Endometrium (tissue), 2 donors: ENCODE data around the gene GNG7.

ENCODE experiments used
- FAIRE-seq: peaks from 2 replicates; lab custom pipeline; 2012; peaks lifted over from hg19 to GRCh38; lab: Jason Lieb, UNC
- donor health status: control.
- donor health status: control.

GNG7 gene

GRCh38 chr19:2702170-2703076 lies at the start of gene GNG7:
Gene GNG7 (minus strand): TSS chr19:2702694. CDS start chr19:2520688, 182,006 bp downstream.
- no peak for FAIRE-seq

- no peak for FAIRE-seq
Observed at GRCh38 chr19:2751438-2751830, 48.9 kb upstream of the GNG7 start.

- no peak for FAIRE-seq
Observed at GRCh38 chr19:2750808-2751437, 48.4 kb upstream of the GNG7 start.

GRCh38 chr19:2747349-2747748 lies 44.9 kb upstream of the GNG7 start:
- no peak for FAIRE-seq

GRCh38 chr19:2744113-2744512 lies 41.6 kb upstream of the GNG7 start:
- no peak for FAIRE-seq

GRCh38 chr19:2743099-2743498 lies 40.6 kb upstream of the GNG7 start:
- FAIRE-seq, result no peak

- FAIRE-seq, result no peak
Observed at GRCh38 chr19:2740314-2740656, 37.8 kb upstream of the GNG7 start.

- peak; percentile 90 for FAIRE-seq
Observed at GRCh38 chr19:2739602-2740313, 37.3 kb upstream of the GNG7 start, which contains the start of gene SLC39A3. Gene SLC39A3 (minus strand): TSS chr19:2740017. CDS start chr19:2737257, 2,760 bp downstream.

GRCh38 chr19:2736550-2737190 lies 34.2 kb upstream of the GNG7 start:
- no peak for FAIRE-seq

- FAIRE-seq, result no peak
Observed at GRCh38 chr19:2735374-2735773, 32.9 kb upstream of the GNG7 start.

GRCh38 chr19:2734589-2735288 lies 32.2 kb upstream of the GNG7 start:
- FAIRE-seq, result no peak

- no peak for FAIRE-seq
Observed at GRCh38 chr19:2733930-2734588, 31.6 kb upstream of the GNG7 start.

GRCh38 chr19:2732883-2733282 lies 30.4 kb upstream of the GNG7 start:
- no peak for FAIRE-seq

GRCh38 chr19:2732157-2732725 lies 29.7 kb upstream of the GNG7 start:
- no peak for FAIRE-seq

GRCh38 chr19:2731181-2731995 lies 28.9 kb upstream of the GNG7 start:
- no peak for FAIRE-seq

- FAIRE-seq, result no peak
Observed at GRCh38 chr19:2729943-2730818, 27.7 kb upstream of the GNG7 start.

- no peak for FAIRE-seq
Observed at GRCh38 chr19:2728783-2729387, 26.4 kb upstream of the GNG7 start.

- no peak for FAIRE-seq
Observed at GRCh38 chr19:2727640-2727944, 25.1 kb upstream of the GNG7 start.
